ENCODE results near the gene ELOVL3. TPM values are rescaled to one million over a fixed set of nuclear protein-coding genes. Genes with fewer than 3 reads are reported as not detected.
A peak's percentile ranks its signal among the peaks of the same experiment; 100 is the strongest.

Gene ELOVL3
- total RNA-seq, 3 donors from 2014 or later: 0.66 to 2.2 (median 0.88) TPM

GRCh38 chr10:102231357-102232318 lies 5.5 kb downstream of the ELOVL3 start:
- Histone ChIP-seq H3K9me3 (no peaks in the 10 kb centered on the region), H3K27ac (no peak overlapping the region), H3K4me3 (peak overlapping the region; percentile 38 to 77 (median 53)), H3K4me1 (peaks cover 8 to 10% of the 10 kb centered on the region in 2 donors), H3K27me3 (peaks cover 3 to 30% of the 10 kb centered on the region in 2 donors), H3K36me3 (no peaks in the 10 kb centered on the region)
- DNase-seq (ENCODE audit: low spot score in 2 of 2): no peak
- intact Hi-C loops (cut with DNase I; ENCODE audit: low total_unique reads): no loop called here
- peak; percentile 32 to 53 (median 46) for TF ChIP-seq CTCF (IDR thresholded peaks at IDR 0.05)
- no peak for TF ChIP-seq POLR2AphosphoS5 (IDR thresholded peaks at IDR 0.05)
- no peak for TF ChIP-seq POLR2A (IDR thresholded peaks at IDR 0.05)

GRCh38 chr10:102233997-102234396 lies 7.9 kb downstream of the ELOVL3 start:
- Histone ChIP-seq H3K4me1 (peaks cover 8 to 10% of the 10 kb centered on the region in 2 donors), H3K27me3 (peaks cover 3 to 21% of the 10 kb centered on the region in 2 donors), H3K36me3 (no peaks in the 10 kb centered on the region), H3K4me3 (no peak overlapping the region), H3K27ac (no peak overlapping the region), H3K9me3 (no peaks in the 10 kb centered on the region)
- DNase-seq (ENCODE audit: low spot score in 2 of 2): no peak
- intact Hi-C loops (cut with DNase I; ENCODE audit: low total_unique reads): no loop called here
- no peak for TF ChIP-seq CTCF (IDR thresholded peaks at IDR 0.05)
- TF ChIP-seq POLR2AphosphoS5 (IDR thresholded peaks at IDR 0.05): no peak
- no peak for TF ChIP-seq POLR2A (IDR thresholded peaks at IDR 0.05)

GRCh38 chr10:102234888-102235597 lies 8.9 kb downstream of the ELOVL3 start:
- no peak overlapping the region for H3K4me3 ChIP-seq
- DNase-seq (ENCODE audit: low spot score in 2 of 2): no peak
- no peaks in the 10 kb centered on the region for H3K36me3 ChIP-seq
- H3K27ac ChIP-seq: no peak overlapping the region
- intact Hi-C loops (cut with DNase I; ENCODE audit: low total_unique reads): no loop called here
- H3K9me3 ChIP-seq: no peaks in the 10 kb centered on the region
- peaks cover 8% of the 10 kb centered on the region in 2 donors for H3K4me1 ChIP-seq
- TF ChIP-seq POLR2A (IDR thresholded peaks at IDR 0.05) (no peak), POLR2AphosphoS5 (IDR thresholded peaks at IDR 0.05) (no peak), CTCF (IDR thresholded peaks at IDR 0.05) (no peak)
- H3K27me3 ChIP-seq: peaks cover 3 to 21% of the 10 kb centered on the region in 2 donors

GRCh38 chr10:102235598-102235920 lies 9.5 kb downstream of the ELOVL3 start:
- DNase-seq (ENCODE audit: low spot score in 2 of 2): no peak
- no peaks in the 10 kb centered on the region for H3K36me3 ChIP-seq
- H3K27ac ChIP-seq: no peak overlapping the region
- peaks cover 3 to 16% of the 10 kb centered on the region in 2 donors for H3K27me3 ChIP-seq
- H3K4me3 ChIP-seq: no peak overlapping the region
- intact Hi-C loops (cut with DNase I; ENCODE audit: low total_unique reads): no loop called here
- TF ChIP-seq POLR2AphosphoS5 (IDR thresholded peaks at IDR 0.05) (no peak), CTCF (IDR thresholded peaks at IDR 0.05) (no peak), POLR2A (IDR thresholded peaks at IDR 0.05) (no peak)
- H3K9me3 ChIP-seq: no peaks in the 10 kb centered on the region
- H3K4me1 ChIP-seq: peaks cover 3 to 8% of the 10 kb centered on the region in 2 donors

GRCh38 chr10:102236006-102236405 lies 9.9 kb downstream of the ELOVL3 start:
- peaks cover 3 to 11% of the 10 kb centered on the region in 2 donors for H3K27me3 ChIP-seq
- no peak overlapping the region for H3K4me3 ChIP-seq
- DNase-seq (ENCODE audit: low spot score in 2 of 2): no peak
- no peak overlapping the region for H3K27ac ChIP-seq
- H3K9me3 ChIP-seq: no peaks in the 10 kb centered on the region
- intact Hi-C loops (cut with DNase I; ENCODE audit: low total_unique reads): no loop called here
- H3K36me3 ChIP-seq: no peaks in the 10 kb centered on the region
- no peak for TF ChIP-seq POLR2AphosphoS5 (IDR thresholded peaks at IDR 0.05)
- TF ChIP-seq CTCF (IDR thresholded peaks at IDR 0.05): no peak
- no peak for TF ChIP-seq POLR2A (IDR thresholded peaks at IDR 0.05)
- H3K4me1 ChIP-seq: peaks cover 0 to 7% of the 10 kb centered on the region in 2 donors
